IPS-18c (cell line): Measurements from ENCODE around the gene ANO4.
"Not testable (repeated sequence)": the region's sequence is repeated elsewhere in the genome, so short reads cannot be mapped to it uniquely, and the experiment has no call there.

ENCODE experiments used
- H3K4me3 ChIP-seq: 2 replicates; pipeline ENCODE4 v1.7.0; 2013; ENCODE audit warnings: low read depth, mild to moderate bottlenecking, low read length, moderate library complexity; ENCODE audit not compliant: insufficient read depth
- H3K9me3 ChIP-seq: one replicate; pipeline ENCODE4 v1.6.1; 2013; ENCODE audit warnings: mild to moderate bottlenecking, low read length, moderate library complexity; ENCODE audit not compliant: control insufficient read depth, insufficient read depth

Gene ANO4

GRCh38 chr12:100908501-100908900 is 113.9 kb downstream of the ANO4 start:
- no peaks in the 10 kb centered on the region for H3K9me3 ChIP-seq
- no peak overlapping the region for H3K4me3 ChIP-seq

DNA sequence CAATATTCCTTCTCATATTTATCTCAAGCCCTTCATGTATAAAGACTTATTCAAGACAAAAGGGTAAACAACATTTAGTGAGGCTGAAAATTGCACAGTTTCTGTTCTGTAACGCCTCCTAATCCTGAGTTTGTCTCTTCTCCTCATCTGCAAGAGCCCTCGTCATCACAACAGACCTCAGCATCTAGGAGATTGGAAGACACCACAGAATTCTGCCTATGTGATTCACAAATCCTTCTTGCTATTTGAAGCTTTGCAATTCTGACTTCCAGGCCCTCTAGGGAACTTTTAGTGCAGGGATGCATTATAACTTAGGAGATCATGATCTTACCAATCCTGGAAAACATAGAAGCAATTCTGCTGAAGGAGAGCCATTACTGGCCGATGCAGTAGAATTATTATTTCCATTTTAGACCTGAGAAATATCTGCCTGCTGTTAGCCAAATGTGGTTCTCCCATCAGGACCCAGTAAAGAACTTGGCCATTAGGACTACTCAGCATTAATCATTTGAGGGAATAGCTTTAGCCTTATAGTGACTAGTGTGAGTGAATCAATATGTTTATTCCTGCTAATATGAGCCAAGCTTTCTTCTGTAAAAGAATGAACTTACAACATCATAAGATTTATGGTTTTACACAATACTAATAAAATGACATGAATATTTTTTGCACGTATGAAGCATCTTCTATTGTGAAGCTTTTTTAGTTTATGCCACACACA is 119.5 kb downstream of the ANO4 start:
- Histone ChIP-seq H3K9me3 (no peaks in the 10 kb centered on the region), H3K4me3 (no peak overlapping the region)

GRCh38 chr12:100919116-100919515 is 124.5 kb downstream of the ANO4 start:
- no peaks in the 10 kb centered on the region for H3K9me3 ChIP-seq
- no peak overlapping the region for H3K4me3 ChIP-seq

GRCh38 chr12:100920493-100920892 is 125.9 kb downstream of the ANO4 start:
- H3K4me3 ChIP-seq, result no peak overlapping the region
- H3K9me3 ChIP-seq, result no peaks in the 10 kb centered on the region

DNA sequence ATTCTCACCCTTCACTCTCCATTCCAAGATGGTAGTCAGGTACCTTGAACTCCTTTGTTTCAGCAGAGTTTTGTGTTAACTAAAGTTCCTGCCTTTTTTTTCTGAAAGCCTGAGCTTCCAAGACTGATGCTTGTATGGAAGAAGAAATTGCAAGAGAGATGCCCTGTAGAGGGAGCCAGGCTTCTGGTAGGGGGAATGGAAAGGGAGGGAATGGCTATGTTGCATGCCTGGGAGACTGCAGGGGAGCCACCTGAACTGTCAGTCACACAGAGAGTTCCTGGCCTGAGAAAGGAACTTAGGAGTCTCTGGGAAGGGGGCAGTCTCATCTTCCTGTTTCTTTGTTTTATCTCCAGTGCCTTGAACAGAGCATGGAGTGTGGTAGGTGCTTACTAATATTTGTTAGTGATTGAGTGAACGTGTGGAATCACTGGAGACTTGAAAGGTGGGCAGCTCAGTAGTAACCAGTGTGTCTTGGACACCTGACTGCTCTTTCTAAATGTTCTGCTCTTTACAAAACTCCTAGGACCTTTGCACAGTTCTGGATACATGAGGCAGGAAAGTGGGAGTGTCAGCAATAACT is 132.2 kb downstream of the ANO4 start:
- Histone ChIP-seq H3K9me3 (no peaks in the 10 kb centered on the region), H3K4me3 (no peak overlapping the region)

GRCh38 chr12:100927826-100928225 is 133.2 kb downstream of the ANO4 start:
- Histone ChIP-seq H3K9me3 (no peaks in the 10 kb centered on the region), H3K4me3 (no peak overlapping the region)

- H3K9me3 ChIP-seq, result no peaks in the 10 kb centered on the region
- H3K4me3 ChIP-seq, result no peak overlapping the region
Observed at GRCh38 chr12:100932571-100932970, 138.0 kb downstream of the ANO4 start.

DNA sequence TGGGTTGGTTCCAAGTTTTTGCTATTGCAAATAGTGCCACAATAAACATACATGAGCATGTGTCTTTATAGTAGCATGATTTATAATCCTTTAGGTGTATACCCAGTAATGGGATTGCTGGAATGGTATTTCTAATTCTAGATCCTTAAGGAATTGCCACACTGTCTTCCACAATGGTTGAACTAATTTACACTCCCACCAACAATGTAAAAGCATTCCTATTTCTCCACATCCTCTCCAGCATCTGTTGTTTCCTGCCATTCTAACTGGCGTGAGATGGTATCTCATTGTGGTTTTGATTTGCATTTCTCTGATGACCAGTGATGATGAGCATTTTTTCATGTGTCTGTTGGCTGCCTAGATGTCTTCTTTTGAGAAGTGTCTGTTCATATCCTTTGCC is 139.0 kb downstream of the ANO4 start:
- H3K9me3 ChIP-seq, H3K4me3 ChIP-seq: not testable (repeated sequence)

- Histone ChIP-seq H3K9me3 (no peaks in the 10 kb centered on the region), H3K4me3 (no peak overlapping the region)
Observed at GRCh38 chr12:100935929-100936328, 141.4 kb downstream of the ANO4 start.

DNA sequence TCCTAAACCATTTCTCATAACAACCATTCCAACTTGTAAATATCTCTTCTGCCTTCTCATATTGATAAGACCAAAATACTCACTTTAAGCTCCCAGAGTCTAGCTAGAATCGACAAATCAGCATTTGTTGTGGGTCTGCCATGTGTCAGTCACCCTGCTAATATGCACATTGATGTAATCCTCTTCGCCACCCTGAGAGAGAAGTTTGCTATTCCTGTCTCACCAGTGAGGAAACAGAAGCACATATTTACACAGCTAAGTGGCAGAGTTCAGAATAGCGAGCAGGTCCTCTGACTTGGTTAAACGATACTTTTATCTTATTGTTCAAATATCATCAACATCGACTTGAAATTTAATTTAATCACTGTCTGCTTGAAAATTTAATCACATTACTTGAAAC is 142.1 kb downstream of the ANO4 start:
- no peaks in the 10 kb centered on the region for H3K9me3 ChIP-seq
- H3K4me3 ChIP-seq, result no peak overlapping the region

DNA sequence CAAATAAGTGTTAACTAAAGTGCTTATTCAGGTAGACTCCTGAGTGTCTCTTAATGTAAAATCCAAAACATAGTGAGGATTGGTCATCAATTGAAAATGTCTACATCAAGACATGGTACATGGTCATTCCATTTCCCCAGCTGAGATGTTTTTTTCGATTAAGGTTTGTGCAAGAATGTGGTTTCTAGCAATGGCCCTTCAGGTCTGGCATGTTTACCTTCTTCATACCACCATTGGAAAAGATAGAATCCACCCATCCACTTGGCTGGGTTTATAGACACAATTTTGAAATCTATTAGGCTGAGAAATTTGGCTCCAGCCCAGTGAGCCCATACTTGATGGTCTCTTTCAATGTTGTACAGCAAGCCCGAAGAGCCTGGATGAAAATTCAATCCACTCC is 145.9 kb downstream of the ANO4 start:
- no peak overlapping the region for H3K4me3 ChIP-seq
- H3K9me3 ChIP-seq, result no peaks in the 10 kb centered on the region

DNA sequence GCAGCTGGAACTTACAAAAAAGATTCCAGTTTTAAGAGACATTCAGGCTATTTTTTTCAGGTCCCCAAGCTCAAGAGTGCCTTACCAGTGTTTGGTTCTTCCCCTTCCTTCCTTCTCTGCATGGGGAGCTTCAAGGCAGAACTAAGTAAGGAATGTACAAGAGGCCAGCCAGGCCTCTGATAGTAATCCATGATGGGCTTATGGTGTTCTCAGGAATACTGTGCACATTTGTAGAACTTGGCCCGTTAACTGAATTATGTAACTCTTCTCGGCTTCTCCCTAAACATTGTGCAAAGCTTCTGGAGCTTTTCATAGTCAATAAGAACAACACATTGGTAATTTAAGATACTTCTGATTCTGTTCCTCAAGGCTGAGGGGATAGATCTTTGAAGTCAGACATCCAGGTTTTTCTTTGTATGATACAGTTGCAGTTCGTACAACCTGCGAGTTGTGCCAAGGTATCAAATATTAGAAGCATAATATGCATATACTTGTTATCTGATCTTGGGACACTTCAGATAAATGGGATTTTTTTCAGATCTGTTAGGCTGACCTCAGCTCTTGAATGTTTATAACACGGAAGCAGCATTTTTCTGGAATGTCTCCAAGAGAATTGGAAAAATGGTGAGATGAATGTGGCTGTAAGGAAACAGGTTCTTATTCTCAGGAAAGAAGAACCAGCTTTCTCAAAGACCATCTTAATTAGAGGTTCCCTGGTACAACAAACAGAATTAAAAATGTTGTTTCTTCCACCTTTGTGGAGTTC is 148.6 kb downstream of the ANO4 start:
- Histone ChIP-seq H3K4me3 (no peak overlapping the region), H3K9me3 (no peaks in the 10 kb centered on the region)

DNA sequence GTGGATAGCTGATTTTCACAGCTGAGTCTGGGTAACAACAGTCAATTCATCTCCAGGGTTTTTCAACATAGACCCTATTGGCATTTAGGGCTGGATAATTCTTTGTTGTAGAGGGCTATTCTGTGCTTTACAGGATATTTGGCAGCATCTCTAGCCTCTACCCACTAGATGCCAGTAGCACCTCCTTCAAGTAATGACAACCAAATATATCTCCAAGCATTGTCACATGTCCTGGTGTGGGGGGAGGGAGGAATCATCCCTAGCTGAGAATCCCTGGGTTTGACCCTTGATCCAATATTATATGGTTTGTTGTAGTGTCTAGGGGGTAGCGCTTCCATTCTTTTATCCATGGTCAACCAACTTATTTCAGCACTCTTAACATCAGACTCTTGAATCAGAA is 157.2 kb downstream of the ANO4 start:
- H3K4me3 ChIP-seq, result no peak overlapping the region
- no peaks in the 10 kb centered on the region for H3K9me3 ChIP-seq

DNA sequence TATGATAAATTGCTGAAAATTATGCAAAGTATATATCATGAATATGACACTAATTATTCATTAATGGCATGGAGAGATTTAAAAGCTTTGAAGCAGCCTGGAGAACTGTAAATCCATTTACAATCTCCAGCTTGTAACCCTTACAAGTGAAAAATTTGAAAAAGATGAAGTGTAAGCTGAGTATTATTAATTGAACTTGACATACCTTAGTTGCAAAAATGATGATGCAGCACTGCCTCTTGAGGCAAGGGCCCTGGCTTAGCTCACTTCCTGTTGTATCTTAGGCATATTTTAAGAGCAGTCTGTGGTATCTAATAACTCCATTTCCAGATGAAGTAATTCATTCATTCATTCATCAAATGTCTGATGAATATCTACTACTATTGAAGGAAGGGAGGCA is 158.6 kb downstream of the ANO4 start:
- H3K4me3 ChIP-seq, result no peak overlapping the region
- H3K9me3 ChIP-seq, result no peaks in the 10 kb centered on the region

DNA sequence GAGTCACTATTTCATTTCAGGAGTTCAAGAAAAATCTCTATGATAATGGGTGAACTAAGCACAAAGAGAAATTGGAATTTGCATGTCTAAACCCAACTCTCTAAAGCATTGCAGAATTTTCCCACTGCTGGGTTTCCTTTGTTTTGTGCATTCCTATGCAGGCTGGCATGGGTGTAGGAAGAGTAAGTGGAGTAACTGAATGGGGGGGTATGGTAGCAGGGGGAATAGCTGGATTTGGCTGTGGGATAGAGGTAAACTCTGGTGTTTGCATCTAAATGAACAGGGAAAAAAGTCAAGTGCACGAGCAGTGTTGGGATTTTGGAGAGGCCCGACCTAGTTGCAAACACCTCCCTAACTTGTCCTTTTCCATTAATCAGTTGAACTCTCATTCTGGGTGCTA is 159.1 kb downstream of the ANO4 start:
- Histone ChIP-seq H3K4me3 (no peak overlapping the region), H3K9me3 (no peaks in the 10 kb centered on the region)

DNA sequence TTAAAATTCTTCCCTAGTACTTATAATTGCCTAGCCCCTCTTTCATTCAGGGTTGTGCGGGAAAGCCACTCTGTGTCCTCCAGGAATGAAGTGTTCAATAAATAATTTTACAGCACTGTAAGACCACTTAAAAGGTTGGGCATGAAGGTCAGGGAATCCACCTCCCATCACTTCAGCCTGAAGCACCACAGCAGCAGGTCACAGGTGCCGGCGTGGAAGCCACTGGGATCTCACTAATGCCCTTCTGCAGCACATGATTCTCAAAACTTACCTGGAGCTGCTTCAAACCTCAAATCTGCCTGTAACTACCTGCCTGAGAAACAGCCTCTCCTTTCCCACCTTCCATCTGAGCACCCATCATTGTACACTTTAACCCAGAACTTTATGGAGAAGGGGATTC is 159.5 kb downstream of the ANO4 start:
- H3K4me3 ChIP-seq, result no peak overlapping the region

DNA sequence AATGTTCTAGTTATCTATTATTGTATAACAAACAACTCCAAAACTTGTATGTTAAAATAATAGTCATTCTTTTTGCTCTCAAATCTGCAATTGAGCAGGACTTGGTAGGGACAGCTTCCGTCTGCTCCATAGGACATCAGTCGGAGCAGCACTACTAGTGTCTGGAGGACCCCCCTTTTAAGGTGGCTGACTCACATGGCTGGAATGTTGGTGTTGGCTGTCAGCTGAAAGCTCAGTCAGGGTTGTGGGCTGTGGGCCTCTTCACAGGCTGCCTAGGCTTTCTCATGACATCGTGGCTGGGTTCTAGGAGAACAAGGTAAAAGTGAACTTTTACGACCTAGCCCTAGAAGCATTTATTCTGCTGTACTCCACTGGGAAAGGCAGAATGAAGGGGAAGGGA is 160.6 kb downstream of the ANO4 start:
- H3K4me3 ChIP-seq, result no peak overlapping the region
- H3K9me3 ChIP-seq, result no peaks in the 10 kb centered on the region

More for the DNA sequence above, 159.5 kb downstream of the ANO4 start:
- no peaks in the 10 kb centered on the region for H3K9me3 ChIP-seq

DNA sequence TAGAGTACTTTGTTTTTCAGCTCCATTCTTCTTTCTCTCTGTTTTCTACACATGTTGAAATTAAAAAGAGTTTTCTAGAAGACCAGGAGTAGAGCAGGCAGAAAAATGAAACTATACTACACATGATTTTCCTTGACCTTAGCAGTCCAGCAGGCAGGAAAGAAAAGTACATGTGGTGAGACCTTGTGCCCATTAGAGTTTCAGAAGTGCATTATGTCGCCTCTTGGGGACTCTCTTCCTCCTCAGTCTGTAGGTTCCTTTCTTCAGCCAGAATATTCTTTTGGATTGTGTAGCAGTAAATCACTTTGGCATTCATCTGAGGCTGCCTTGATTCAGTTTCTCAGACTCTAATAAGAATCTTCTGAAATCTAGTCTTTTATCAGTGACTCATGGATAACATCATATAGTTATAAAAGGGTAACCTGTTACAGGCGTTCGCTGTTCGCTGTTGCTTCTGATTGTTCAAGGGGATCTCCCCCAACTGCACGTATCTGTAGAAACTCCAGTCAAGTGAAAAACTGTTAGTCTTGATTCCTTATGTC is 161.8 kb downstream of the ANO4 start:
- Histone ChIP-seq H3K9me3 (no peaks in the 10 kb centered on the region), H3K4me3 (no peak overlapping the region)
